Measurements from ENCODE around the gene FNDC7. TPM values are rescaled to one million over a fixed set of nuclear protein-coding genes. Genes with fewer than 3 reads are reported as not detected.

FNDC7 gene
- polyA plus RNA-seq, 1 of the 3 experiments (the other 2 are of a cell fraction), result 0.02 TPM

DNA sequence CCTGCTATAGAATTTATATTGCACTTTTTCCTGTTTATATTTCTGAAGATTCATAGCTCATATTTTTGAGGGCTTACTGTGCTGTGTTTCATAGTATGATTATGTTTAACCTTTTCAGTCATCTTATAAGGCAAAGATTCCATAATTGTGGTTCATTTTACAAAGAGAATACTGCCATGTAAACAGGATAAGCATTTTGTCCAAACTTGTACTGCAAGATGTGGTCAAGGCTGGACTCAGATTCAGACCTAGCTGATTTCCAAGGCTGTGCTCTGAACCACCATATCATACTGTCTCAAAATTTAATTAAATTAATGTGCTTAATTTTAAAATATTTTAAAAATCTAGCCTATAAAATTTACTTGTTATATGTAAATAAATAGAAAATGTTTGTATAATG, 65.1 kb downstream of the FNDC7 start:
- no peaks in the 10 kb centered on the region for H3K9me2 ChIP-seq
- DNase-seq, result no peak
- no peak overlapping the region for H3K4me2 ChIP-seq
- no peak overlapping the region for H3K9ac ChIP-seq
- H3K4me3 ChIP-seq (ENCODE audit: low read depth in 2 of 2, low read length in 1 of 2), result no peak overlapping the region
- ChIA-PET POLR2A (no interaction called here), CTCF (no interaction called here)
- H3K27ac ChIP-seq (ENCODE audit: low read depth in 2 of 2, low read length in 1 of 2), result no peak overlapping the region
- H3K79me2 ChIP-seq (ENCODE audit: insufficient read depth), result no peaks in the 10 kb centered on the region
- no peaks in the 10 kb centered on the region for H3K4me1 ChIP-seq (ENCODE audit: control insufficient read depth in 1 of 2, insufficient read depth in 2 of 2, low read depth in 1 of 2, low read length in 1 of 2)
- no peak overlapping the region for H2AFZ ChIP-seq (ENCODE audit: low read depth)
- TF ChIP-seq SIN3A (IDR thresholded peaks at IDR 0.05; ENCODE audit: borderline replicate concordance, low read depth, low read length), result no peak
- TF ChIP-seq TEAD4 (IDR thresholded peaks at IDR 0.05; ENCODE audit: borderline replicate concordance, insufficient read depth), result no peak
- no peak for TF ChIP-seq EP300 (IDR thresholded peaks at IDR 0.05; ENCODE audit: borderline replicate concordance in 1 of 2, low read depth in 1 of 2, low read length in 1 of 2)
- no peak for TF ChIP-seq RXRA (IDR thresholded peaks at IDR 0.05; ENCODE audit: borderline replicate concordance, low read depth)
- no peak for TF ChIP-seq NRF1 (IDR thresholded peaks at IDR 0.05; ENCODE audit: low read depth, low read length)
- TF ChIP-seq FOXJ3 (CRISPR knock-in tag; IDR thresholded peaks at IDR 0.05), result no peak
- TF ChIP-seq, protein P1, sequence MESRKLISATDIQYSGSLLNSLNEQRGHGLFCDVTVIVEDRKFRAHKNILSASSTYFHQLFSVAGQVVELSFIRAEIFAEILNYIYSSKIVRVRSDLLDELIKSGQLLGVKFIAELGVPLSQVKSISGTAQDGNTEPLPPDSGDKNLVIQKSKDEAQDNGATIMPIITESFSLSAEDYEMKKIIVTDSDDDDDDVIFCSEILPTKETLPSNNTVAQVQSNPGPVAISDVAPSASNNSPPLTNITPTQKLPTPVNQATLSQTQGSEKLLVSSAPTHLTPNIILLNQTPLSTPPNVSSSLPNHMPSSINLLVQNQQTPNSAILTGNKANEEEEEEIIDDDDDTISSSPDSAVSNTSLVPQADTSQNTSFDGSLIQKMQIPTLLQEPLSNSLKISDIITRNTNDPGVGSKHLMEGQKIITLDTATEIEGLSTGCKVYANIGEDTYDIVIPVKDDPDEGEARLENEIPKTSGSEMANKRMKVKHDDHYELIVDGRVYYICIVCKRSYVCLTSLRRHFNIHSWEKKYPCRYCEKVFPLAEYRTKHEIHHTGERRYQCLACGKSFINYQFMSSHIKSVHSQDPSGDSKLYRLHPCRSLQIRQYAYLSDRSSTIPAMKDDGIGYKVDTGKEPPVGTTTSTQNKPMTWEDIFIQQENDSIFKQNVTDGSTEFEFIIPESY (IDR thresholded peaks at IDR 0.05; ENCODE audit: borderline replicate concordance, low read depth), result no peak
- TF ChIP-seq NFIC (IDR thresholded peaks at IDR 0.05; ENCODE audit: borderline replicate concordance), result no peak
- TF ChIP-seq, protein P2, sequence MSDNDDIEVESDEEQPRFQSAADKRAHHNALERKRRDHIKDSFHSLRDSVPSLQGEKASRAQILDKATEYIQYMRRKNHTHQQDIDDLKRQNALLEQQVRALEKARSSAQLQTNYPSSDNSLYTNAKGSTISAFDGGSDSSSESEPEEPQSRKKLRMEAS (IDR thresholded peaks at IDR 0.05; ENCODE audit: low read depth), result no peak
- no peak for TF ChIP-seq SMC3 (IDR thresholded peaks at IDR 0.05; ENCODE audit: low read depth, low read length)
- TF ChIP-seq JUND (IDR thresholded peaks at IDR 0.05), result no peak
- TF ChIP-seq YY1 (IDR thresholded peaks at IDR 0.05; ENCODE audit: low read depth), result no peak
- TF ChIP-seq, protein P3, sequence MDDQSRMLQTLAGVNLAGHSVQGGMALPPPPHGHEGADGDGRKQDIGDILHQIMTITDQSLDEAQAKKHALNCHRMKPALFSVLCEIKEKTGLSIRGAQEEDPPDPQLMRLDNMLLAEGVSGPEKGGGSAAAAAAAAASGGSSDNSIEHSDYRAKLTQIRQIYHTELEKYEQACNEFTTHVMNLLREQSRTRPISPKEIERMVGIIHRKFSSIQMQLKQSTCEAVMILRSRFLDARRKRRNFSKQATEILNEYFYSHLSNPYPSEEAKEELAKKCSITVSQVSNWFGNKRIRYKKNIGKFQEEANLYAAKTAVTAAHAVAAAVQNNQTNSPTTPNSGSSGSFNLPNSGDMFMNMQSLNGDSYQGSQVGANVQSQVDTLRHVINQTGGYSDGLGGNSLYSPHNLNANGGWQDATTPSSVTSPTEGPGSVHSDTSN (IDR thresholded peaks at IDR 0.05), result no peak
- TF ChIP-seq RCOR1 (IDR thresholded peaks at IDR 0.05; ENCODE audit: low read length), result no peak
- TF ChIP-seq, protein P4, sequence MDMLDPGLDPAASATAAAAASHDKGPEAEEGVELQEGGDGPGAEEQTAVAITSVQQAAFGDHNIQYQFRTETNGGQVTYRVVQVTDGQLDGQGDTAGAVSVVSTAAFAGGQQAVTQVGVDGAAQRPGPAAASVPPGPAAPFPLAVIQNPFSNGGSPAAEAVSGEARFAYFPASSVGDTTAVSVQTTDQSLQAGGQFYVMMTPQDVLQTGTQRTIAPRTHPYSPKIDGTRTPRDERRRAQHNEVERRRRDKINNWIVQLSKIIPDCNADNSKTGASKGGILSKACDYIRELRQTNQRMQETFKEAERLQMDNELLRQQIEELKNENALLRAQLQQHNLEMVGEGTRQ (IDR thresholded peaks at IDR 0.05; ENCODE audit: borderline replicate concordance, low read depth, low read length), result no peak
- TF ChIP-seq TAF1 (IDR thresholded peaks at IDR 0.05; ENCODE audit: borderline replicate concordance, low read depth, low read length), result no peak
- no peak for TF ChIP-seq GATA2 (CRISPR knock-in tag; IDR thresholded peaks at IDR 0.05)
- TF ChIP-seq RAD21 (IDR thresholded peaks at IDR 0.05; ENCODE audit: low read length), result no peak
- TF ChIP-seq, protein P5, sequence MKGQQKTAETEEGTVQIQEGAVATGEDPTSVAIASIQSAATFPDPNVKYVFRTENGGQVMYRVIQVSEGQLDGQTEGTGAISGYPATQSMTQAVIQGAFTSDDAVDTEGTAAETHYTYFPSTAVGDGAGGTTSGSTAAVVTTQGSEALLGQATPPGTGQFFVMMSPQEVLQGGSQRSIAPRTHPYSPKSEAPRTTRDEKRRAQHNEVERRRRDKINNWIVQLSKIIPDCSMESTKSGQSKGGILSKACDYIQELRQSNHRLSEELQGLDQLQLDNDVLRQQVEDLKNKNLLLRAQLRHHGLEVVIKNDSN (IDR thresholded peaks at IDR 0.05; ENCODE audit: borderline replicate concordance, low read depth), result no peak
- TF ChIP-seq, protein P6, sequence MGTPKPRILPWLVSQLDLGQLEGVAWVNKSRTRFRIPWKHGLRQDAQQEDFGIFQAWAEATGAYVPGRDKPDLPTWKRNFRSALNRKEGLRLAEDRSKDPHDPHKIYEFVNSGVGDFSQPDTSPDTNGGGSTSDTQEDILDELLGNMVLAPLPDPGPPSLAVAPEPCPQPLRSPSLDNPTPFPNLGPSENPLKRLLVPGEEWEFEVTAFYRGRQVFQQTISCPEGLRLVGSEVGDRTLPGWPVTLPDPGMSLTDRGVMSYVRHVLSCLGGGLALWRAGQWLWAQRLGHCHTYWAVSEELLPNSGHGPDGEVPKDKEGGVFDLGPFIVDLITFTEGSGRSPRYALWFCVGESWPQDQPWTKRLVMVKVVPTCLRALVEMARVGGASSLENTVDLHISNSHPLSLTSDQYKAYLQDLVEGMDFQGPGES (IDR thresholded peaks at IDR 0.05; ENCODE audit: low read depth, low read length), result no peak
- no peaks in the 10 kb centered on the region for H3K27me3 ChIP-seq (ENCODE audit: insufficient read depth)
- no peaks in the 10 kb centered on the region for H3K9me3 ChIP-seq
- H3K36me3 ChIP-seq (replicated peaks in 1 of 2; ENCODE audit: control insufficient read depth in 1 of 2, insufficient read depth in 2 of 2, low read length in 1 of 2), result peaks cover 73 to 87% of the 10 kb centered on the region in 2 experiments
- no peaks in the 10 kb centered on the region for H4K20me1 ChIP-seq (ENCODE audit: insufficient read depth)
- peaks cover 3% of the 10 kb centered on the region for H3F3A ChIP-seq (replicated peaks; ENCODE audit: insufficient read depth)

All from SK-N-SH (cell line).